Measurements from ENCODE around the gene SELPLG.

DNA sequence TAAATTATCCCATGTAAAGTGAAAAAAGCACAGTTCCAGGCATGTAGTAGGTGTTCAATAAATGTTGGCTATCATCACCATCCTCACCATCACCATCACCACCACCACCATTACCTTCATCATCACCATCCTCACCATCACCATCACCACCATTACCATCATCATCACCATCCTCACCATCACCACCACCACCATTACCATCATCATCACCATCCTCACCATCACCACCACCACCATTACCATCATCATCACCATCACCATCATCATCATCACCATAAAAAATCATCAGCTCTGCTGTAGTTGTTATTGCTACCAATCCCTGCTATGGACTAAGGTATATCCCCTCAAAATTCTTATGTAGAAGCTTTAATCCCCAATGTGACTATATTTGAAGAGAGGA, 56.2 kb downstream of the SELPLG start:
- TF ChIP-seq, protein P1, sequence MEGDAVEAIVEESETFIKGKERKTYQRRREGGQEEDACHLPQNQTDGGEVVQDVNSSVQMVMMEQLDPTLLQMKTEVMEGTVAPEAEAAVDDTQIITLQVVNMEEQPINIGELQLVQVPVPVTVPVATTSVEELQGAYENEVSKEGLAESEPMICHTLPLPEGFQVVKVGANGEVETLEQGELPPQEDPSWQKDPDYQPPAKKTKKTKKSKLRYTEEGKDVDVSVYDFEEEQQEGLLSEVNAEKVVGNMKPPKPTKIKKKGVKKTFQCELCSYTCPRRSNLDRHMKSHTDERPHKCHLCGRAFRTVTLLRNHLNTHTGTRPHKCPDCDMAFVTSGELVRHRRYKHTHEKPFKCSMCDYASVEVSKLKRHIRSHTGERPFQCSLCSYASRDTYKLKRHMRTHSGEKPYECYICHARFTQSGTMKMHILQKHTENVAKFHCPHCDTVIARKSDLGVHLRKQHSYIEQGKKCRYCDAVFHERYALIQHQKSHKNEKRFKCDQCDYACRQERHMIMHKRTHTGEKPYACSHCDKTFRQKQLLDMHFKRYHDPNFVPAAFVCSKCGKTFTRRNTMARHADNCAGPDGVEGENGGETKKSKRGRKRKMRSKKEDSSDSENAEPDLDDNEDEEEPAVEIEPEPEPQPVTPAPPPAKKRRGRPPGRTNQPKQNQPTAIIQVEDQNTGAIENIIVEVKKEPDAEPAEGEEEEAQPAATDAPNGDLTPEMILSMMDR (IDR thresholded peaks at IDR 0.05), result no peak
- TF ChIP-seq EP300 (IDR thresholded peaks at IDR 0.05), result no peak

Data from gastroesophageal sphincter (tissue), 3 donors.